ENCODE measurements around the gene DICER1. TPM values are rescaled to one million over a fixed set of nuclear protein-coding genes. Genes with fewer than 3 reads are reported as not detected.

The DICER1 gene
- total RNA-seq, 1 experiment from 2014 or later: 32.7 TPM

DNA sequence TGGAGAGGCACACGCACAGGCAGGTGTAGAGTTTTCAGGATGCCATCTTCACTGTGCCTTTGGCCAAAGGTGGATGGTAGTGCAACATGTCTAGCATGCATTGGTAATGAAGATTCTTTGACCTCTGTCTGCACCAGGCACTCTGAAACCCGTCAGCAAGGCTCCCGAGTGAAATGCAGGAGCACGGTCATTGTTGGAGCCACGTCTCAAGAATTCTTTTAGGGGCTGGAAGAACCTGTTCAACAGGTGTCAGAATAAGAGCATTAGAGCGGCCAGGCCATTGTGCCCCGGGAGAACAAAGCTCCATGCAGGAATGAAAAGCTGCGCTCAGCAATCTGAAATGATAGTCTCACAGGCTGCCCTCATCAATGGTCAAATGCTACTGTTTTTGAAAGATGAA, 40.2 kb upstream of the DICER1 start:
- Histone ChIP-seq H3K36me3 (ENCODE audit: control insufficient read depth, insufficient read depth, low read length) (no peaks in the 10 kb centered on the region), H3K27me3 (ENCODE audit: control insufficient read depth, insufficient read depth, low read length) (no peaks in the 10 kb centered on the region), H3K4me3 (ENCODE audit: low read depth in 2 of 2, low read length in 2 of 2) (no peak overlapping the region), H3K27ac (ENCODE audit: low read length) (no peak overlapping the region), H3K4me1 (ENCODE audit: control insufficient read depth, insufficient read depth, low read length) (no peaks in the 10 kb centered on the region), H3K9me3 (ENCODE audit: control insufficient read depth, insufficient read depth, low read depth, low read length) (no peaks in the 10 kb centered on the region)
- BruUV-seq (replicated peaks): no TSS peak
- ChIA-PET CTCF (no interaction called here), POLR2A (no interaction called here)
- in situ Hi-C loops (cut with HindIII; ENCODE audit: low pct_unique_long_range_greater_than_20kb, low sequenced_read_pairs) (no loop called here), intact Hi-C loops (cut with micrococcal nuclease; ENCODE audit: unreplicated experiment) (no loop called here)
- TF ChIP-seq TCF7L2 (IDR thresholded peaks at IDR 0.05; ENCODE audit: low read depth, low read length): no peak
- TF ChIP-seq SIN3A (IDR thresholded peaks at IDR 0.05; ENCODE audit: borderline replicate concordance, insufficient read depth, low read depth, low read length): no peak
- TF ChIP-seq POLR2AphosphoS5 (IDR thresholded peaks at IDR 0.05; ENCODE audit: low read depth, low read length): no peak
- TF ChIP-seq, protein P1, sequence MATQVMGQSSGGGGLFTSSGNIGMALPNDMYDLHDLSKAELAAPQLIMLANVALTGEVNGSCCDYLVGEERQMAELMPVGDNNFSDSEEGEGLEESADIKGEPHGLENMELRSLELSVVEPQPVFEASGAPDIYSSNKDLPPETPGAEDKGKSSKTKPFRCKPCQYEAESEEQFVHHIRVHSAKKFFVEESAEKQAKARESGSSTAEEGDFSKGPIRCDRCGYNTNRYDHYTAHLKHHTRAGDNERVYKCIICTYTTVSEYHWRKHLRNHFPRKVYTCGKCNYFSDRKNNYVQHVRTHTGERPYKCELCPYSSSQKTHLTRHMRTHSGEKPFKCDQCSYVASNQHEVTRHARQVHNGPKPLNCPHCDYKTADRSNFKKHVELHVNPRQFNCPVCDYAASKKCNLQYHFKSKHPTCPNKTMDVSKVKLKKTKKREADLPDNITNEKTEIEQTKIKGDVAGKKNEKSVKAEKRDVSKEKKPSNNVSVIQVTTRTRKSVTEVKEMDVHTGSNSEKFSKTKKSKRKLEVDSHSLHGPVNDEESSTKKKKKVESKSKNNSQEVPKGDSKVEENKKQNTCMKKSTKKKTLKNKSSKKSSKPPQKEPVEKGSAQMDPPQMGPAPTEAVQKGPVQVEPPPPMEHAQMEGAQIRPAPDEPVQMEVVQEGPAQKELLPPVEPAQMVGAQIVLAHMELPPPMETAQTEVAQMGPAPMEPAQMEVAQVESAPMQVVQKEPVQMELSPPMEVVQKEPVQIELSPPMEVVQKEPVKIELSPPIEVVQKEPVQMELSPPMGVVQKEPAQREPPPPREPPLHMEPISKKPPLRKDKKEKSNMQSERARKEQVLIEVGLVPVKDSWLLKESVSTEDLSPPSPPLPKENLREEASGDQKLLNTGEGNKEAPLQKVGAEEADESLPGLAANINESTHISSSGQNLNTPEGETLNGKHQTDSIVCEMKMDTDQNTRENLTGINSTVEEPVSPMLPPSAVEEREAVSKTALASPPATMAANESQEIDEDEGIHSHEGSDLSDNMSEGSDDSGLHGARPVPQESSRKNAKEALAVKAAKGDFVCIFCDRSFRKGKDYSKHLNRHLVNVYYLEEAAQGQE (IDR thresholded peaks at IDR 0.05; ENCODE audit: insufficient read depth in 1 of 2, low read depth in 2 of 2, low read length in 1 of 2): no peak
- no peak for TF ChIP-seq CTCF (IDR thresholded peaks at IDR 0.05)
- no peak for ATAC-seq
- DNase-seq (ENCODE audit: low read depth, low spot score): no peak

DNA sequence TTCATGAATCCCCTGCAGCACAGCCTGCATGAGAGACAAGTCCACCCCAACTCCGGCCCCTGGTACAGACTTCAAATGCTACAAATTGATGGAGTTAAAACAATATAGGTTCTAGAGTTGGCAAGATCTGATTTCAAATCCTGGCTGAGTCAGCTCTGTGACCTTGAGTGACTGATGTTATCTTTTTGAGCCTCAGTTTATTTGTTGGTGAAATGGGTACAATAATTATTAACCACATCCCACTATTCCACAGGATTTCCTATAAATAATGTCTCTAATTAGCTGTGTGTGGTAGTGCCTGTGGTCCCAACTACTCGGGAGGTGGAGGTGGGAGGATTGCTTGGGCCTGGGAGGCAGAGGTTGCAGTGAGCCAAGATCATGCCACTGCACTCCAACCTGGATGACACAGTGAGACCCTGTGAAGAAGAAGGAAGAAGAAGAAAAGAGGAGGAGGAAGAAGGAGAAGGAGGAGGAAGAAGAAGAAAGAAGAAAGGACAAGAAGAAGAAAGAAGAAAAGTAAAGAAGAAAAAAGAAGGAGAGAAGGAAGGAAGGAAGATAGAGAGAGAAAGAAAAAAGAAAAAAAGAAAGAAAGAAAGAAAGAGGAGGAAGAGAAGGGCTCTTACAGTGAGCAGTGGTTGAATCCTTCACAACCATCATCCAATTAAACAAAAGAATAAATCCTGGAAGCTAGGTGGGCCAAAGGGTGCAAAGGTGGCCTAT, 39.7 kb upstream of the DICER1 start:
- TF ChIP-seq SIN3A (IDR thresholded peaks at IDR 0.05; ENCODE audit: borderline replicate concordance, insufficient read depth, low read depth, low read length): no peak
- TF ChIP-seq CTCF (IDR thresholded peaks at IDR 0.05): no peak
- TF ChIP-seq TCF7L2 (IDR thresholded peaks at IDR 0.05; ENCODE audit: low read depth, low read length): no peak
- intact Hi-C loops (cut with micrococcal nuclease; ENCODE audit: unreplicated experiment) (no loop called here), in situ Hi-C loops (cut with HindIII; ENCODE audit: low pct_unique_long_range_greater_than_20kb, low sequenced_read_pairs) (no loop called here)
- ATAC-seq (no peak), DNase-seq (ENCODE audit: low read depth, low spot score) (no peak)
- H3K36me3 ChIP-seq (ENCODE audit: control insufficient read depth, insufficient read depth, low read length): no peaks in the 10 kb centered on the region
- no peaks in the 10 kb centered on the region for H3K9me3 ChIP-seq (ENCODE audit: control insufficient read depth, insufficient read depth, low read depth, low read length)
- H3K4me1 ChIP-seq (ENCODE audit: control insufficient read depth, insufficient read depth, low read length): no peaks in the 10 kb centered on the region
- POLR2A ChIA-PET: no interaction called here
- no peak overlapping the region for H3K27ac ChIP-seq (ENCODE audit: low read length)
- no peaks in the 10 kb centered on the region for H3K27me3 ChIP-seq (ENCODE audit: control insufficient read depth, insufficient read depth, low read length)
- CTCF ChIA-PET: no interaction called here
- BruUV-seq (replicated peaks): no TSS peak
- no peak overlapping the region for H3K4me3 ChIP-seq (ENCODE audit: low read depth in 2 of 2, low read length in 2 of 2)
